GM12874 (cell line): ENCODE measurements around the gene LGI4.

Experiments
- TF ChIP-seq, protein P1 (sequence below): IDR thresholded peaks from 2 replicates; pipeline ENCODE4 v1.5.1; 2011; ENCODE audit warnings: low read depth, mild to moderate bottlenecking, control low read depth, low read length, moderate library complexity; ENCODE audit not compliant: insufficient read depth

The LGI4 gene

DNA sequence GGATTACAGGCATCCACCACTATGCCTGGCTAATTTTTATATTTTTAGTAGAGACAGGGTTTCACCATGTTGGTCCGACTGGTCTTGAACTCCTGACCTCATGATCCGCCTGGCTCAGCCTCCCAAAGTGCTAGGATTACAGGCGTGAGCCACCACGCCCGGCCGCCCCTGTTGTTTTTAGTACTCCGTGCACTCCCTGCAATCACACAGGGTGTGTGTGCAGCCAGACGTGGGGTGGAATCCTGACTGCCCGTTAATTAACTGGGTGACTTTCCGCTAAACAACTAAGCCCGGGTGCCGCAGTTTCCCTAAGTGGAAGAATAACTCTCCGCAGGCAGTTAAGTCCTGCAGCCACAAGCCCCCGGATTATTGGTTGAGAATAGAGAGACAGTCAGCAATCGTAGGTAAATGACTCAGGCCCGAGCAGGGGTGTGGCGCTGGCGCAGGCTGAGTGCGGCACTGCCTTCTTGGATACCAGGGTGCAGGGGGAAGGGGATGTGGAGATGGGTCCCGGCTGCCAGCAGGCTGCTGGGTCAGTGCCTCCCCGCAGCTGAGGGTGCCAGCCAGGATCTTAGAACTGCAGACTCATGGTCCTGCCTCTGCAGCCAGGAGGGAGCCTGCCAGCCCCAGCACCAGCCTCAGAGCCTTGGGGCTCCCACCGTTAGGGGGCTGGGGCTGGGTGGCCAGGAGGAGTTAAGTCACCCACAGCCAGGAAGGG is 25.3 kb downstream of the LGI4 start:
- TF ChIP-seq, protein P1, sequence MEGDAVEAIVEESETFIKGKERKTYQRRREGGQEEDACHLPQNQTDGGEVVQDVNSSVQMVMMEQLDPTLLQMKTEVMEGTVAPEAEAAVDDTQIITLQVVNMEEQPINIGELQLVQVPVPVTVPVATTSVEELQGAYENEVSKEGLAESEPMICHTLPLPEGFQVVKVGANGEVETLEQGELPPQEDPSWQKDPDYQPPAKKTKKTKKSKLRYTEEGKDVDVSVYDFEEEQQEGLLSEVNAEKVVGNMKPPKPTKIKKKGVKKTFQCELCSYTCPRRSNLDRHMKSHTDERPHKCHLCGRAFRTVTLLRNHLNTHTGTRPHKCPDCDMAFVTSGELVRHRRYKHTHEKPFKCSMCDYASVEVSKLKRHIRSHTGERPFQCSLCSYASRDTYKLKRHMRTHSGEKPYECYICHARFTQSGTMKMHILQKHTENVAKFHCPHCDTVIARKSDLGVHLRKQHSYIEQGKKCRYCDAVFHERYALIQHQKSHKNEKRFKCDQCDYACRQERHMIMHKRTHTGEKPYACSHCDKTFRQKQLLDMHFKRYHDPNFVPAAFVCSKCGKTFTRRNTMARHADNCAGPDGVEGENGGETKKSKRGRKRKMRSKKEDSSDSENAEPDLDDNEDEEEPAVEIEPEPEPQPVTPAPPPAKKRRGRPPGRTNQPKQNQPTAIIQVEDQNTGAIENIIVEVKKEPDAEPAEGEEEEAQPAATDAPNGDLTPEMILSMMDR, result no peak

DNA sequence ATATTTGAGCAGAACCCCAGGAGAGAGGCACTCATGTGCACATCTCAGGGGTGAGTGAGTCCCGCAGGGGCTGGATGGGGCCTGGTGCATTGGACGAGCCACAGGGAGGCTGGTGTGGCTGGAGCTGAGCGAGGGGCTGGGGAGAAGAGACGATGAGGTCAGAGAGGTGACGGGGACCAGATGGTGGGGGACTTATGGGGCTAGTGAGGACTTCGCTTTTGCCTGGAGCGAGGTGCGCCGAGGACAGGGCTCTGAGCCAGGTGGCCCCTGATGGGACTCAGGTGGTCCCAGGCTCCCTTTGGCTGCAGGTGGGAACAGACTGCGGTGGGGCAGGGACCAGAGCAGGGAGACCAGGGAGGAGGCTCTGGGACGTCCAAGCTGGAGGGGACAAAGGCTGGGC is 26.1 kb downstream of the LGI4 start:
- TF ChIP-seq, protein P1, result no peak

DNA sequence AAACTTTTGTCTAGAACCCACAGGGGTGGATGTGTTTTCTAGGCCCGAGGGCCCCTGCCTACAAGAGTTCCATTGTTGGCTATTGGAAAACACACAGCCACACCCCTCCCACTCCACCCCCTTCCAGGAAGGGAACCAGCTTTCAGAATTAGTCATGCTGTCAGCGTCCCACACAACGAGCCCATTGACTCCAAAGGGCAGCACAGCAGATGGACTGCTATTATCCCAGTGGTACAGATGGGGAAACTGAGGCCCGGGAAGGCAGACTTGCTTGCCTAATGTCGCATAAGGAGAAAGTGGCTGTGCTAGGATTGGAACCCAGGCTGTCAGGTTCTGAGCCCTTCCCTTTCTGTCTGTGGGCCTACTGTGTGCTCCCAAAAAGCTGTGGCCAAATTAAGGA is 27.3 kb downstream of the LGI4 start:
- TF ChIP-seq, protein P1, result no peak

DNA sequence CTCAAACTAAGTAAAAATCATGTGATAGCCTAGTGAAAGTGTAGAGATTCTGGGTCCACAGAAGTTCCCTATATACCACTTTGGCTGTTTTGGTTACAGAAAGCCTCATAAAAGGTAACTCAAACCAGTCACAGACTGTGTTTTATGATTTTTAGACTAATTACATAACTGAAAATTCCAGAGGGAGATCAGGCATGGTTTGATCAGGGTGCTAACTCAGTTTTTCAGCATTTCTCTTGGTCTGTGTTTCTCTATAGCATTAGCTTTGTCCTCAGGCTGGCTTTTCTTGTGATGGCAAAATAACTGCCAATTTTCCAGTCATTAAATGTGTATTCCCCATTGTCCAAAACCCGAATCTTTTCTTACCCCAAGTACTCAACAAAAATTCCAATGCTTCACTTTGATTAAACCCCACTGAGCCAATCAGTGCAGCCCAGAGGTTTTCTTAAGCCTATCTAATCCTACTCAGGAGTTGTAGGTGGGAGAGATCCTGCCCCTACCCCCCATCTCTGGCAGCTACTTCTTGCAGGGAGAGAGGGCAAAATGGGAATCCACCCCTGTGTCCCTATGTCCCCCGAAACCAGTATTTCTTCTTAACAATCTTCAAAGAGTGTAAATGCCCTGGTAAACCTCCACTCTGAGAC is 27.8 kb downstream of the LGI4 start:
- TF ChIP-seq, protein P1, result no peak

DNA sequence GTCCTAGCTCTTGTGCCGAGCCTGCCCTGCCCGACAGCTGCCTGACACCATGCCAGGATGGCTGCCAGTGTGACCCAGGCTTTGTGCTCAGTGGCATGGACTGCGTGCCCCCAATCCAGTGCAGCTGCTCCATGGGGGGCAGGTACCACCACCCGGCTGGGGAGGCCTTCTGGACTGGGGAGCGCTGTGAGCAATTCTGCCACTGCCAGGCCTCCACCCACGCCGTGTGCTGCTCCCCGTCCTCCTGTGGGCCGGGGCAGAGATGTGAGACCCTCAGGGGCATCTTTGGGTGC is 28.6 kb downstream of the LGI4 start:
- TF ChIP-seq, protein P1, result no peak

DNA sequence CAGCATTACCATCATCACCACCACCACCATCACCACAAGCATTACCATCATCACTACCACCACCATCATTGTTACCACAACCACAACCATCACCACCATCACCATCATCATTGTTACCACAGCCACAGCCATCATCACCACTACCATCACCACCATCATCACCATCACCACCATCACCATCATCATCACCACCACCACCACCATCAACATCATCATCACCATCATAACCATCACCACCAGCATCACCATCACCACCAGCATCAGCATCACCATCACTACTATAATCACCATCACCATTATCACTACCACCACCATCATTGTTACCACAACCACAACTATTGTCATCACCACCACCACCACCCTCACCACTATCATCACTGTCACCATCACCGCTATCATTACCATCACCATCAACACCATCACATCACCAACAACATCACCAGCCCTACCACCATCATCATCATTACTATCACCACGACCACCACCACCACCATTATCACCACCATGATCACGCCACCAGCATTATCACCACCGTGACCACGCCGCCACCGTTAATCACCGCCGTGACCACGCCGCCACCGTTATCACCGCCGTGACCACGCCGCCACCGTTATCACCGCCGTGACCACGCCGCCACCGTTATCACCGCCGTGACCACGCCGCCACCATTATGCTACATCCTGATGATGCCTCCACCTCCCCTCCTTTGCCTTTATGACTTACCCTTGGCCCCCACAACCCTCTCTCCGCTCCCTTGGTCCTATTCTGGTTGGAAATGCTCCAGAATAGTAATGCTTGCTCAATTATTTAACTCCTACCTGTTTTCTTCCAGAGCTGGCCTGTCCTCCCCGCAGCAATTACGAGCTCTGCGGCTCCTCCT is 29.2 kb downstream of the LGI4 start:
- TF ChIP-seq, protein P1, result no peak

DNA sequence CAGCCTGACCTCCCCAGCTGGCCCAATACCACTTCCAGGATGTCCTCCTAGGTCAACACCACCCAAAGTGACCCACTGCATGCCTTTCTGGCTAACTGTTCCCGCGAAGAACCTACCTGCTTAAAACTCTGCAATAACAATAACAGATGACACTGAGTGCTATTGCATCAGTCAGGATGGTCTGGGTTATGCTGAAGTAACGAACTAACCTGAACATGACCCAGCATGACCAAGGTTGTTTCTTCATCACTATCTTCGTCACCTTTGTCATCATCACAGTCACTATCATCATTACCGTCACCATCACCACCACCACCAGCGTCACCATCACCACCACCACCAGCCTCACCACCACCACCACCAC is 29.8 kb downstream of the LGI4 start:
- TF ChIP-seq, protein P1, result no peak
